ENCODE measurements around the gene MLXIP. TPM values are rescaled to one million over a fixed set of nuclear protein-coding genes. Genes with fewer than 3 reads are reported as not detected.

The MLXIP gene
- 10.5 and 11.8 TPM in 2 replicates for total RNA-seq

GRCh38 chr12:122078141-122079032, at the start of gene MLXIP:
TSS of gene MLXIP (plus strand) at chr12:122078756. CDS start at chr12:122078854, 98 bp downstream.

GRCh38 chr12:122174155-122174845, 95.7 kb downstream of the MLXIP start, which contains the start of gene IL31:
TSS of gene IL31 (minus strand) at chr12:122174221. CDS start at chr12:122174172, 49 bp downstream.

GRCh38 chr12:122182887-122183587, 104.5 kb downstream of the MLXIP start, which contains the start of gene LRRC43:
TSS of gene LRRC43 (plus strand) at chr12:122183123. CDS start at chr12:122183145, 22 bp downstream.

Other genes starting within 250 kb of the MLXIP start
- gene HPD, start 219.9 kb upstream of the MLXIP start, total RNA-seq: 3.2 and 3.9 TPM in 2 replicates
- 41.8 and 54.0 TPM in 2 replicates for gene PSMD9, start 190.0 kb upstream of the MLXIP start, total RNA-seq
- gene CFAP251, start 160.2 kb upstream of the MLXIP start, total RNA-seq: 4.2 and 4.8 TPM in 2 replicates
- 4.0 and 4.1 TPM in 2 replicates for gene BCL7A, start 56.9 kb upstream of the MLXIP start, total RNA-seq
- not detected in 2 replicates for gene IL31, start 95.5 kb downstream of the MLXIP start, total RNA-seq
- gene LRRC43, start 104.4 kb downstream of the MLXIP start, total RNA-seq: 1.0 and 3.4 TPM in 2 replicates
- gene B3GNT4, start 125.0 kb downstream of the MLXIP start, total RNA-seq: 0.26 and 0.54 TPM in 2 replicates
- gene DIABLO, start 147.3 kb downstream of the MLXIP start, total RNA-seq: 54.7 and 57.6 TPM in 2 replicates
- gene VPS33A, start 187.7 kb downstream of the MLXIP start, total RNA-seq: 23.0 and 25.1 TPM in 2 replicates